Liver (tissue), 3 donors: Measurements from ENCODE around the gene SZT2.

Experiments
- EGR1 ChIP-seq, 2 donors: IDR thresholded peaks; 2 replicates each; pipeline ENCODE4 v1.6.1; 2016 to 2018; ENCODE audit warnings: antibody characterized with exemption in 2 of 2, low read depth in 2 of 2
- FOXA1 ChIP-seq: IDR thresholded peaks from 2 replicates; pipeline ENCODE4 v1.6.1; 2016; ENCODE audit warnings: antibody characterized with exemption
- JUND ChIP-seq, 2 donors: IDR thresholded peaks; 2 replicates each; pipeline ENCODE4 v1.6.1; 2016; ENCODE audit warnings: antibody characterized with exemption in 2 of 2
- NR2F2 ChIP-seq: IDR thresholded peaks from 2 replicates; pipeline ENCODE4 v1.6.1; 2016; ENCODE audit warnings: antibody characterized with exemption
- RAD21 ChIP-seq, 2 donors: IDR thresholded peaks; 2 replicates each; pipeline ENCODE4 v1.6.1; 2016; ENCODE audit warnings: antibody characterized with exemption in 2 of 2, mild to moderate bottlenecking in 2 of 2
- RXRA ChIP-seq, 2 donors: IDR thresholded peaks; 2 replicates each; pipeline ENCODE4 v1.6.1; 2017 to 2018; ENCODE audit warnings: antibody characterized with exemption in 2 of 2, mild to moderate bottlenecking in 1 of 2
- TAF1 ChIP-seq: conservative IDR thresholded peaks from 2 replicates; pipeline ENCODE4 v1.6.1; 2016; ENCODE audit warnings: antibody characterized with exemption, mild to moderate bottlenecking
- YY1 ChIP-seq: IDR thresholded peaks from 2 replicates; pipeline ENCODE4 v1.6.1; 2016; ENCODE audit warnings: antibody characterized with exemption, mild to moderate bottlenecking
- TF ChIP-seq, protein P1 (sequence below): fragments of 150-350 bp; IDR thresholded peaks from 2 replicates; pipeline ENCODE4 v1.5.1; 2017; ENCODE audit warnings: improper control_type of control experiment, low read depth, low read length; ENCODE audit not compliant: missing input control
- TF ChIP-seq, protein P2 (sequence below): IDR thresholded peaks from 2 replicates; pipeline ENCODE4 v1.6.1; 2016; ENCODE audit warnings: antibody characterized with exemption
- donor health status: healthy.
- donor health status: healthy.

DNA sequence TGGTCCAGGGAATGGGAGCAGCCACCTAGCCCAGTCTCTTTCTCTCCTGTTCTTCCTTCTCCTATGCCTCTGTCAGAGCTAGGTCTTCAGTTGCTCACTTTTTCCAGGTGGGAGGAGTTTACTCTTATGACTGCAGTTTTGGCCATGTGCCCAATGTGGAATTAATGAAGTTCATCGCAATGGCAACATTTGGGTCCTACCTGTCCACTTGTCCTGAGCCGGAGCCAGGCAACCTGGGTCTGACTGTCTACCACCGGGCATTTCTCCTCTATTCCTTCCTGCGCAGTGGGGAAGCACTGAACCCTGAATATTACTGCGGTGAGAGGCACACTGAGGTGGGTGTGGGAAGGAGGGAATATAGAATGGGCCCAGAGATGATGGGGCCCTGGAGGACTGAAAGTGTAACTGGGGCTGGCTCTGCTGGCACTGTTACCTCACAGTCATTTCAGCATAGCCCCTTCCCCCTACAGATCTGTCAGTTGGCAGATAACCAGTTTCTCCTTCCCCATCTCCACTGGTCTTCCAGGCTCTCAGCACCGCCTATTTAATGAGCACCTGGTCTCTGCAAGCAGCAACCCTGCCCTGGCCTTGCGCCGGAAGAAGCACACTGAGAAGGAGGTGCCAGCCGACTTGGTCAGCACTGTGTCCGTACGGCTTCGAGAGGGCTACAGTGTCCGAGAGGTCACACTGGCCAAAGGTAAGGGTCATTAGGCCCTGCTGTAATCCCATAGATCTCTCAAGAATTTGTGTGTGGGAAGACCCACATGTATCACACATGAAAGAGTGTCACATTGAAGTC lies 30.1 kb downstream of the SZT2 start:
- no peak for TF ChIP-seq NR2F2
- no peak for TF ChIP-seq RXRA (IDR thresholded peaks at IDR 0.05)
- TF ChIP-seq YY1 = no peak
- TF ChIP-seq, protein P1, sequence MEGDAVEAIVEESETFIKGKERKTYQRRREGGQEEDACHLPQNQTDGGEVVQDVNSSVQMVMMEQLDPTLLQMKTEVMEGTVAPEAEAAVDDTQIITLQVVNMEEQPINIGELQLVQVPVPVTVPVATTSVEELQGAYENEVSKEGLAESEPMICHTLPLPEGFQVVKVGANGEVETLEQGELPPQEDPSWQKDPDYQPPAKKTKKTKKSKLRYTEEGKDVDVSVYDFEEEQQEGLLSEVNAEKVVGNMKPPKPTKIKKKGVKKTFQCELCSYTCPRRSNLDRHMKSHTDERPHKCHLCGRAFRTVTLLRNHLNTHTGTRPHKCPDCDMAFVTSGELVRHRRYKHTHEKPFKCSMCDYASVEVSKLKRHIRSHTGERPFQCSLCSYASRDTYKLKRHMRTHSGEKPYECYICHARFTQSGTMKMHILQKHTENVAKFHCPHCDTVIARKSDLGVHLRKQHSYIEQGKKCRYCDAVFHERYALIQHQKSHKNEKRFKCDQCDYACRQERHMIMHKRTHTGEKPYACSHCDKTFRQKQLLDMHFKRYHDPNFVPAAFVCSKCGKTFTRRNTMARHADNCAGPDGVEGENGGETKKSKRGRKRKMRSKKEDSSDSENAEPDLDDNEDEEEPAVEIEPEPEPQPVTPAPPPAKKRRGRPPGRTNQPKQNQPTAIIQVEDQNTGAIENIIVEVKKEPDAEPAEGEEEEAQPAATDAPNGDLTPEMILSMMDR = no peak
- TF ChIP-seq, protein P2, sequence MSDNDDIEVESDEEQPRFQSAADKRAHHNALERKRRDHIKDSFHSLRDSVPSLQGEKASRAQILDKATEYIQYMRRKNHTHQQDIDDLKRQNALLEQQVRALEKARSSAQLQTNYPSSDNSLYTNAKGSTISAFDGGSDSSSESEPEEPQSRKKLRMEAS = no peak
- no peak for TF ChIP-seq TAF1
- no peak for TF ChIP-seq RAD21 (IDR thresholded peaks at IDR 0.05)
- no peak for TF ChIP-seq FOXA1
- TF ChIP-seq JUND (IDR thresholded peaks at IDR 0.05) = no peak
- no peak for TF ChIP-seq EGR1 (IDR thresholded peaks at IDR 0.05; ENCODE audit: low read depth in 2 of 2)
